Activated CD8-positive, alpha-beta memory T cell treated with anti-CD3 and anti-CD28 coated beads, Interleukin-2, amount 50 U/mL, for 48 hours (primary cell): ENCODE results near the gene TNFAIP8L3.

Experiments
- DNase-seq: peaks from one replicate; pipeline ENCODE4 v3.0.0-alpha.2; 2020

Gene TNFAIP8L3

DNA sequence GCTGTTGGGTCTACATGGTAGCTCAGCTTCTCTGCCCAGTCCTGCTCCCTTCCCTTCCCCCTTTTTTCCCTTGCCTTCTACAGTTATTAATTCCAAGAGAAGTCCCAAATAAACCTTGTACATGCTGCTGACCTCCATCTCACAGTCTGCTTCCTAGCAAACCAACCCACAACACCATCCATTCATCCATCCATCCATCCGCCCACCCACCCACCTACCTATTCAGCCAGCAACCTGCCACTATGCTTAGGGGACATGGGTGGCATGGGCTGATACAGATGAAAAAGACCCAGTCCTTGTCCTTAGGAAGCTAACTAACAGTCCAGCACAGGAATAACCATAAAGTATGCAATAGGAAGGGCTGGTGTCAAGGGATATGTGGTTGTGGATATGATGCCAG is 5.7 kb downstream of the TNFAIP8L3 start:
- no peak for DNase-seq

DNA sequence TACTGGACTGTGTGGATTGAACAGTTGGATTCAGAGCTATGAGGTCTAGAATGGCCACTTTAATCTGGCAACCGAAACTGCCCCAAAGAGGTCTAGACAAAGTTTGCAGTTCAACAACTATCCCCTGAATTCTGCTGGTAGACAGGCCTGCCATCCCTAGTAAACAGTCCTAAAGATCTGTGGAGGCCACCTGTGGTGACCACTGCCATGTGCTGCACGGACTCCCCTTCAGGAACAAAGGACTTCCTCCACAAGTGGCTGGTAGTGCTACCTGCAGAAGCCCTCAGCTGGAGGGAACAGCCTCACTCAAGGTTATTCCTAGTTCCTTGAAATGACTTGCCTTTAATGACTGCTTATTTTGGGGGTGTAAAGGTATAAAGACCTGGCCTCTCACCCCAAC is 6.1 kb downstream of the TNFAIP8L3 start:
- no peak for DNase-seq

DNA sequence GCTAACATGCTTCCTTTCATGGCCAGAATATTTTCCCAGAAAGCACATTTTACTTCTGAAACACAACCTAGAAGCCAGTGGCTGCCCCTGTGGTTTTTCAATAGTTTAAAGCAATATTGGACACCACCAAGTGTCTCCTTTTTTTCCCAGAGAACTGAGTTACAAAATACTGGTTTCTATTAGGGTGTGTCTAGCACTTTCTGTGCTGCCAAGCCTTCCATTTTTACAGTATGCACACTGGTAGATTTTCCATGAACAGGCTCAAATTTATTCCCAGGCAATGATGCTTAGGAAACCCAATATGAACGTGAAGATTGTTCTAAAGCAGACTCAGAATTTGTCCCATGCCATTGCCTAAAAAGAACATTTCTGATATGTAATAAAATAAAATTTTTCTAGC is 7.2 kb downstream of the TNFAIP8L3 start:
- no peak for DNase-seq

DNA sequence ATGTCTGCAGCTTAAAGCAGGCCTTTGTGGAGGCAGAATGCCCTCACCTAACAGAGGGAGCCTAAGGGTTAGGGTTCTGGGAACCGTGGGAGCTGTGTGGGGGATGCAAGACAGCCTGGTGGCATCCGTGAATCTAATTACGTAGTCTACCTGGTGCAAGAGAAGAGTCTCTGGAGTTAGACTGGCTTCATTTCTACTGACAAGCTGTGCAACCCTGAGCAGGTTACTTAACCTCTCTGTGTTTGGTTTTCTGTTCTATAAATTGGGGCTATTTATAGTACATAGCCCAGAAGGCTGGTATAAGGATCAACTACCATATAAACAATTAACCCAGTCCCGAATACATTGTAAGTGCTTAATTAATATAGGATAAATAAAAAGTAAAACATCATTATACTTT is 8.3 kb downstream of the TNFAIP8L3 start:
- DNase-seq = no peak

DNA sequence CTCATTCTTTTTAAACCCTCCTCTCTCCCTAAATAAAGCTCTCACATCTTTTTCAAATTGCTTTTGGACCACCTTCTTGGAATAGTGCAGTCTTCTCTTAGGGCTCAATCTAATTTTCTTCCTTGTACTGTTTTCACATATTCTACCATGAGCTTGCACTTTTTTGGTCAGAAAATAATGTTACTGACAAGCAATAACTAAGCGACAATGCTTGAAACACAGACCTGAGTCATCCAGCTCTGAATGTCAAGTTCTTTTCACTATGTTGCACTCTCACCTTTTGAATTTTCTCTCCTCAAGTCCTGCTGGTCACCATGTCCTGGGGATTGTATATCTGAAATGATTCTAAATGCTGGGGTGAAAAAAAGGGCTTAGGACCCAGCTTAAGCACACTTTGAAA is 8.9 kb downstream of the TNFAIP8L3 start:
- DNase-seq = no peak

DNA sequence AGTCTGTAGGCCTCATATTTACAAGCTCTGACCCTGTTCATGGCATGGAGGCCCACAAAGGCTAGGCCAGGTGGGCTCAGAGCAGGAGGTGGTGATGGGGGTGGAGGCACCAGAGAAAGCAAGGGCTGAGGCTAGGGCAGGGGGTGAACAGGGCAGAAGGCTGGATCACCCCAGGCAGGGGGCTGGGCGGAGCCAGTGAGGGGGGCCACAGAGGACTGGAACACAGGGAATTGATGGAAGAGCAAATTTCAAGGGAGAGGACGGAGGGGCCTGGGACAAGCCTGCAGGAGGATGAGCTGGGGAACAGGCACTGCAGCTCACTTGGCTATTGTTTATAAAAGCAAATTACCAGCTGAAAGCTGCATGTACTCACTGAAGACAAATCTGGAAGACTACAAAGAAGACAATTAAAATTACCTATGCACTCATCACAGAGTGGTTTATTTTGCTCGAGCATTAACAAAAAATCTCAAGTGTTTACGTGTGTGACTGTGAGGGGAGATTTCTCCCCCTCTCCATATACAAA is 11.0 kb downstream of the TNFAIP8L3 start:
- DNase-seq = no peak

DNA sequence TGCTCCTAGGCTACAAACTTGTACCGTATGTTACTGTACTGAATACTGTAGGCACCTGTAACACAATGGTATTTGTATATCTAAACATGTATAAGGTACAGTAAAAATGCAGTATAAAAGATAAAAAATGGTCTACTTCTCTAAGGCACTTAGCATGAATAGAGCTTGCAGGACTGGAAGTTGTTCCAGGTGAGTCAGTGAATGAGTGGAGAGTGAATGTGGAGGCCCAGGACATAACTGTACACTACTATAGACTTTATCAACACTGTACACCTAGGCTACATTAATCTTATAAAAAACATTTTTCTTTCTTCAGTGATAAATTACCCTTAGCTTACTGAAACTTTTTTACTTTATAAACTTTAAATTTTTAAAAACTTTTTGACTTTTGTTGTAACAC is 12.5 kb downstream of the TNFAIP8L3 start:
- no peak for DNase-seq

DNA sequence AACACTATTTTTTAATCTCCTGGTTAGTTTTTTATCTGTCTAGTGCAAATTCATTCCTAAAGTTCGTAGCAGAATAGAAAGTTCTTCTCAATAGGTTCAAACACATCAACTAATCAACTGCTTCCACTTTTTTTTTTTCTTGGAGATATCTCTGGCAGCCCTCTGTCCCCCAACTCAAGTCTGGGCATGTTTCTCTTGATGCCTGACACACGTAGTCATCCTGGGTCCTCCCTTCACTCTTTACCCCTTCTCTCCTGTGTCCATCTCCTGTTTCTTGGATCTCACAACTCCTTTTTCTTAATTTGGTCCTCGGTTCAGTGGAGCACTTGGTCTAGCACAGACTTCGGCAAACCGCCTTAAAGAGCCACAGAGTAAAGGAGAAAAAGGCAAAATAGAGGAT is 14.4 kb downstream of the TNFAIP8L3 start:
- DNase-seq = no peak

DNA sequence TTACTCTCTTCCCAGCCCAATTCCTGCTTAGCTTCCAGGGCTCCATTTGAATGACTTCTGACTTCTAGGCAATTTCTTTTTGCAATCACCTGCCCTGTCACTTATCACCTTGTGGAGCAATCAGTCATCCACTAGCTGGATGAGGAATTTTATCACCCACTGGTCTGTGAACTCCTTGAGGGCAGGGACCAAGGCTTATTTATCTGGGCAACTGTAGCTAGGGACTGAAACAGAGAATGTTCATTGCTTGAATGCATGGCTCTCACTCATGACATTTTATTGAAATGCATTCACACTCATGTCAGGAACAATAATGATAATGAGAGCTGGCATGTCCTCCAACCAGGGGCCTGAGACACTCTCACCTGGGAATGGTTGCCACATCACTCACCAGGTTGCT is 15.5 kb downstream of the TNFAIP8L3 start:
- DNase-seq = no peak

DNA sequence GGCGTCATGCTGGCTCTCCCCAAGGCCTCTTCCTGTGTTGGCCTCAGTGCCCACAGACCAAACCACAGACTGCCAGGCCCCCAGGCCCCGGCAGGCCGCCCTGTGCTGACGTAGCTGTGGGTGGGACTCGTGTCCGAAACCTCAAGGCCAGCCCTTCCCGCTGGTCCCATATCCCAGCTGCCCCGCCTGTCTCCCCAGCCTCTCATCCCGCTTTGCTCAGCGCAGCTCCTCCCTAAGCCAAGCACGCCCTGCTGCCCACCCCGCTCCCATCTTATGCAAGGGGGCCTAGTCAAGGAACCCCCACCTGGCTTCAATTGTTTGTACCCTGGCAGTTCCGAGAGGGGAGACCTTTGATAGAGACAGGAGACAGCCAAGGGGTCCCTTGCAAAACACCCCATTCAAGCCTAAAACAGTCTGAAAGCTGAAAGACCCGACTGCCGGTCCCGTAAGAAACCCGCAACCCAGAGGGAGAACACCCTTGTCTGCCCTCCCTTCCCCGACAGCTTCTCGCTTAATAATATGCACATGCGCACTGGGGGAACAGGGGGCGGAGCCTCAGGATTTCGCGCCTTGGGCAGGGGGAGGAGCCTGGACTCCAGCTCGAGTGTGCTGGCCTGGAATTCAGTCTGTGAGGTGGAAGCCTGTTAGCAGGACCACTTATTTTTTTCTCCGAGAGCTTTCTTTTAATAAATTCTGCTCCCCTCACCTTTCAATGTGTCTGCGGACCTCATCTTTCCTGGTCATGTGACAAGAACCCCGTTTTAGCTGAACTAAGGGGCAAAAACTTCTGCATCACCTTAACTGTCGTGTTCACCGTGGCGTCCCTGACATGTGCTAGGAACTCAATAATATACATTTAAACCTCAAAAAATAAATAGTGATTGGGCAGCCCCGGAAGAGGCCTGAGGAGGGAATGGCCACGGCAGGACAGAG is 17.2 kb downstream of the TNFAIP8L3 start:
- DNase-seq = peak; percentile 79

DNA sequence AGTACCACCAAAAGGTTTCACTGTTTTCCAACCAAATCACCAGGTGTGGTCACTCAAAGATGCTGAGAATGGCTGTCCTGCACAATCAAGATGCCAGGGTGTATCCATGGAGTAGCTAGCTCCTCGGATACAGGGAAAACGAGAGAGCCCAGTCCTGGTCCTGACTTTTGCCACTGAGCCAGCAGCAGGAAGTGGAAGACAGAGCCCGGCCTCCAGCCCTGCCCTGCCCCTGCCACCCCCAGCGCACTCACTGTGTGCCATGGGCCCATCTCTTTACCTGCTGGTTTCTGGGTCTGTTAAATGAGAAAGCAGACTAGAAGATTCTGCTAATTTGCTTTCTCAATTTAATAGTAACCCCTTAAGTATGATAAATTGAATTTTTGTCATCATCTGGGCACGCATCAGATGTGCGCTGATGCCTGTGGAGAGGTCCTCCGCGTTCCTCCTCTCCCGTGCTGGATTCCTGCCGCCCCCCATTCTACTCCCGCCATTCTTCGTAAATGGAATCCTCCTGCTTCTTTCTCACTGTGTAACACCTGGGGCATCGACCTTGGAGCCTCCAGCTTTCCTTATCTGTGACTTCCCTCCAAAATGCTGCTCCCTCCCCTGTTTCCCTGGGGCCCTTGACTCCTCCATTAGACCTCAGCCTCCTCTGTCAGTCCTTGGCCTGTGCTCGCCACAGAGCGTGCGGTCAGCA is 18.0 kb downstream of the TNFAIP8L3 start:
- DNase-seq = no peak

DNA sequence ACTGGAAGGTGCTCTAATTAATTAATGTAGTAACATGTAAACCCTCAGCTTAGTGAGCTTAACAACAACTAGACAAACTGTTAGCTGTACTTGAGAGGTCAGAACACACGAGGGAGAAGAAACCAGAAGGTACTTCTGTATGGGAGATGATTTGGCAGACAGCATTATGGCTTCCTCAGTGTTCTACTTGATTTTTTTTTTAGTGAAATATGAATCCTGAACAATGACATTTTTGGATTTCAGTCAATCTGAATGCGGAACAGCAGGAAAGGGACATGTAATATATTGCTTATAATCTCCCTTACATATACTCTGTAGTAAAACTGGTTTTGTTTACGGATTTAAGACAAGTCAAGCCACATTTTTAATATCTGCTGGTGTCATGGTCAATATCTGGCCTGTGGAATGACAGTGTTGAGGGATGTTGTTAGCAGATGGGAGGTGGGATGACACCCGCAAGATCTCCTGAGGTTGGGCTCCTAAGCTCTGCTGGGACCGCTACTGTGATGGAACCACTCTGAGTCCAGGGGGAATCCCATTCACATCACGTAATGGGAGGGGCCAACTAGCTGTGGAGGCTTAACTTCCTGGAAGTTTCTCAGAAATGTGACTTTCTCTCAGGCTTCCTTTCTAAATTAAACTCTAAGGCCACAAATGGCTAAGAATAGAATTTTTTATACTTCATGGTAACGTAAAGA is 18.7 kb downstream of the TNFAIP8L3 start:
- DNase-seq = no peak

DNA sequence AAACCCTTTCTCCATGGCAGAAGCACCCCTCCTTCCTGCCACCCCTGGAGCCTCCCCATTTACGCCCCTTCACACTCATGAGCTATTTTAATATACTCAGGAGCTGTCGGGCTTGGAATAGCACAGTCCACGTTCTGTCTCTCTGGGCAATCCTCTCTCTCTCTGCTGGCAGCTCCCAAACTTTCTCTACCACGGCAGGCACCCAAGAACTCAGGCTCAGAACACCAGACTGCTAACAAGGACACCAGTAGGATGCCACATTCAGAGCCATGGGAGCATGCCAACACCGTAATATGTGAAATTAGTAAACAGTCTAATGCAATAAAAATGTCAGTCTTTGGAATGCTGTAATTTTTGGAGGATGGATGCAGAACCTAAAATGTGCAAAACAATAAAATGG is 19.3 kb downstream of the TNFAIP8L3 start:
- DNase-seq = no peak

DNA sequence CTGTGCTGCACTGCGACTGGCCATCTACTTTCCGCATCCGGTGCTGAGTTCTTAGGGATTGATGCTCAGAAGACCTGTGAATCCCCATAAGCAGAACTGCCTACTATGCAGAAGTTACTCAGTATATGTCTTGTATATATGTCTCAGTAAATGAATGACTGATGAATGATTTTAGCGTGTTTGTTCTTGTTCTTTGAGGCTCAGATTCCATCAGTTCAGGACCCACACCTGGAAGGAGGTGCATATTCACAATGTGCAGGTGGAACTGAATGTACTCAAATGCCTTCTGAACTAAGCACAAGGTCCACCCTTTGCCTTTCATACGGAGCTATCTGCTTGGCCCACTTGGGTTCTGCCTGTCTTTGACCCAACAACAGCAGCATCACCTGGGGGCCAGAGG is 19.8 kb downstream of the TNFAIP8L3 start:
- DNase-seq = no peak

DNA sequence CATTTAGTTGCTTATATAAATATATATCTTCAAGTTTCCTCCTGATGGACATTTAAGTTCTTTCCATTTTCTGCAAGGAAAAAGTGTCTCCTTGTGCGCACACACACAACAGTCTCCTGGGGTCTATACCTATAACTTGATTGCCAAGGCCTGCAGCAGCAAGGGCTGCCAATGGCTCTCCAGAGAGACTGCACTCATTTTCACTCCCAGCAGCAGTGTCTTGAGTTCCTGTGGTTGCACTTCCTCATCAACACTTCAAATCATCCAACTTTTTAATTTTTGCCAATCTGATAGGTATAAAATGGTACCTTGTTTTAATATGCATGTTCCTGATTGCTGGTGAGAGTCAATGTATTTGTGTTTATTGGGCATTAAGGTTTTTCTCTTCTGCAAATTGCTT is 23.1 kb downstream of the TNFAIP8L3 start:
- DNase-seq = no peak

DNA sequence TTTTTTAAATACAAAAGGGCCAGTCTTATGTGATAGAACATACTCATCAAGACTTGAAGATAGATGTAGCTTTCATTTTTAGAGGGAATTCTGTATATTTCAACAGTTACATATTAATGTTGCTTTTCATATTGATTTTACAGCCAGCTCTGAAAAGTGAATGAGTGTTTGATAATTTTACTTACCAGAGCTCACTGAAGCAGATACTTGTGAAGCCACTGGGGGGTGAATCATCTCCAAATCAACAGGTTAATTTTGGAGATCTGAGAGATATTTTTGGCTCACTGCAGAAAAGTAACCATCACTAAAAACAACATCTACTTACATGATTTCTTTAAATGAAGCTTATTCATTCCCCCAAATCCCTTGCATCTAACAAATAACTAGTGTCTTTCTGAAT is 24.7 kb downstream of the TNFAIP8L3 start:
- no peak for DNase-seq

DNA sequence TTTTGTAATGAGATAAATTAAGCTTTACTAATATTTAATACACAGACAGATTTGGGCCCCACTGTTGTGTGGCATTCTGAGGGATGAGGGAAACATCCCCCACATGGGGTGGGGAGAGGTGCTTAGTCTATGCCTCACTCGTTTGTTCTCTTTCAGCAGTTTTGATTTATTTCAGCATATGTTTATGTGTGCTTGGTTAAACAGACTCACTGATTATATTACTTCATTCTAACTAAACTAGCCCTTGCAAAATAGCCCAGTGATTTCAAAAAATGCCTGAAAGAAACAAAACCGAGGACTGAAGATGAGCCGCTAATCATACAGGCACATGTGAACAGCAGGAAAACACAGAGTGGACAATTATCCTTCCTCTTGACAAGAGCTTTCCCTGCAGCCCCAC is 27.2 kb downstream of the TNFAIP8L3 start:
- no peak for DNase-seq

DNA sequence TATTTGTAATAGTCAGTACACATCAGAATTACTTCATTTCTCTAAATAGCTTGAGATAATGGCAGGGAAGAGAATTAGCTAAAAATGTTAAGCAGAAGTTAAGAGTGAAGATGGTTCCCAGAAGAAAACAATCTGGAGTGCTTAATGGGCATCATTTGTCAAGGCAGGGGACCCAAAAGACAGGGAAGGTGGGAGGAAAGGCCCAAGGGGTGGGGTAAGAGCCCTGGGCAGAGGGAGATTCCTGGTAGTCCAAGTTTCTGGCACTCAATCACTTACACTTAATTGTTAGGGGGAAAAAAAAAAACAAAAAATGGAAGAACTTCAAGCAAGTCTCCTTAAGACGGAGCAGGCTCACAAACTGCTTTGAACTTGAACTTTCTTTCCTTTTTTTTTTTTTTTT is 28.9 kb downstream of the TNFAIP8L3 start:
- no peak for DNase-seq

DNA sequence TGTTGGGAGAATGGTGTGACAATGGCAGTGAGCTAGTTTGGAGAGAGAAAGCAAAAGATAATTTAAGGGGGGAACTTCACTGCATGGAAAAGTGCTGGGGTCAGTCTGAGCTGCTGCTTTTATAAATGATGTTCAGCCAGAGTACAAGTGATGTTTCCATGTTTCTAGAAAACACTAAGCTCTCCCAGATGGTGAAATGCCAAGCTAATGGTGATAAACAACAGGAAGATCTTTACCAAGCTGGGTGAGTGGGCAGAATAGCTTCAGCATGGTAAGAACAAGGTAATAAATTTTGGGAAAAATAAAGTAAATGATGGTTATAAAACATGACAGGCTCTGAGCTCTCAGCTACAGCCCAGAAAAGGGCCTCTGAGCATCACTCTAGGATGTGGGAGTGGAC is 29.4 kb downstream of the TNFAIP8L3 start:
- no peak for DNase-seq

DNA sequence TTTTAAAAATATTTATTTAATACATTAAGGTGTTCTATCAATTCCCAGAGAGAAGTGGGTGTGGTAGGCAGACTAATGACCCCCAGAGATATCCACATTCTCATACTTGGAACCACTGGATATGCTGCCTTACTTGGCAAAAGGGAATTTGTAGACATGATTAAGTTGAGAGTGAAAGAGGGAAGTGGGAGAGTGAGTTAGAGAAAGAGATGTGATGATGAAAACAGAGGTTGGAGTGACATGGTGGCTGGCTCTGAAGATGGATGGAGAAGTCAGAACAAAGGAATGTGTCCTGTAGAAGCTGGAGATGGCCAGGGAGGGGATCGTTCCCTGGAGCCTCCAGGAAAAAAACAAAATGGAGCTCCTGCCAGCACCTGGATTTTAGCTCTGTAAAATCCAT is 32.0 kb downstream of the TNFAIP8L3 start:
- no peak for DNase-seq

DNA sequence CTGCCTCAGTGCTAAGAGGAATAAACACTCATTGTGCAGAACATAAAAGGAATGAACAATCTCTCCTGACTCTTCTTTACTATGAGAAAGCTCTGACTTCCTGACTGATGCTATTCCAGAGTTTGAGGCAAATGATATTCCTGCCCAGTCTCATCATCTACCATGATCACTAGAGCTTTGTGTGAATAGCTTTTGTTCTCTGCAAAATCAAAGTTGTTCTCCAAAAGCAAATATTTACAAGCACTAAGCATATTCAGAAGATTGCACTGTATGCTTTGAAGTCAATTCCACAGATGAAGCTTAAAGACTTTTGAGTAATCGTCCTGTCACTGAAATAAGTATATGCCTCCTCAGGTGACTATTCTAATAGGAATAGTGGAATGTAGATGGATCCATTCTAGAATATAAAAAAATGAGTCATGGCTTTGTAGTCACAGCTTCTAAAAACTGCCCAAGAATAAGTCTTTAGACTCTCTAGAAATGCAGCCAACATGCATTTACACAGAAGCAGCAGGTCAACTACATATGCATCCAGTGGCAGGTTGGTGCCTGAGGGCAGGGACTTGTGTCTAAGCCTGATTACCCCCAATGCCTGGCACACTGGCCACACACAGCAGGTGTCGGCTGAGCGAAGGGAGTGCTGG is 34.6 kb downstream of the TNFAIP8L3 start:
- DNase-seq = no peak

DNA sequence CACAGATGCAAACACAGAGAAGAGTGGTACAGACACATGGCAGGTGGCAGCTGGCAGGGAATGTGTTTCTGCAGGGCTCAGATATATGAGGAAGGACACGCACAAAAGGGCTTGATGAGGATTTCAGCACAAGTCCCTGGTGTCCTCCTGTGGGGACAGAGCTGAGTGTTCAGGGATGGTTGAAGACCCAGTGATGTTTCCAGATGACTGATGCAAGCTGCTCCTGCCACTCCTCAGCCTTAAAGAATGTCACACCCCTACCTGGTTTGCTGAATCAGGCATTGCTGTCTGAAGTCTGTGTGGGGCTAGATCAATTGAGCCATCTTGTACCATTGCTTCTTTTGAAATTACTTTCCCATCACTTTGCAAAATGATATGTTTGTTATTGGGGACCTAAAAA is 40.2 kb downstream of the TNFAIP8L3 start:
- no peak for DNase-seq

DNA sequence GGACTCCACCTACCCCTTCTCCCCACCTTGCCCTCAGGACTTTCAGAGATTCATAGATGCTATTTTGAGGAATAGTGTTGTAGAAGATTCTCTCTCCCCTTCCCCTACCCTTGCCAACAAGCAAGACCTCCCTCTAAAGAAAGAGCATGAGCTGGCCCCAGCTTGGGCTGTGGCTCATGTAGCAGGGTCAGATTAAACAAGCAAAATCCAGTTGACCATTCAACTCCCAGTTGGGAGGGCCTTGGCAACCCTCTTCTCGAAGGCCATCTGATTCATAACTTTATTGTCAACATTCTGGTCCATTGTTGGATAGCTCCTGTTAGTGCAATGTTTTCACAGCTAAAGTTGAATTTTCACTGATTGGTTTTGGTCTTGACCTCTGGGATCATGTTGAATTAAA is 41.1 kb downstream of the TNFAIP8L3 start:
- DNase-seq = no peak
